Prostate gland (tissue), 2 donors: ENCODE data around the gene CASQ2. TPM values are rescaled to one million over a fixed set of nuclear protein-coding genes. Genes with fewer than 3 reads are reported as not detected.

Experiments used
- DNase-seq: peaks from one replicate; pipeline ENCODE4 v3.0.0-alpha.2; 2019; ENCODE audit warnings: low spot score
- H3K27ac ChIP-seq, 2 donors: fragments of 200-600 bp; sonication (generic); 2 replicates each; pipeline ENCODE4 v1.5.1; 2017 to 2019
- H3K27me3 ChIP-seq: fragments of 200-600 bp; sonication (generic); replicated peaks from 2 replicates; pipeline ENCODE4 v1.5.1; 2019; ENCODE audit not compliant: insufficient read depth
- H3K36me3 ChIP-seq, 2 donors: fragments of 200-600 bp; sonication (generic); 1 replicate in 1 of 2; 2 replicates in 1 of 2; pipeline versions ENCODE4 v1.5.1 to v1.8.1; 2017 to 2019
- H3K4me1 ChIP-seq: fragments of 200-600 bp; sonication (generic); replicated peaks from 2 replicates; pipeline ENCODE4 v1.5.1; 2019
- H3K4me3 ChIP-seq, 2 donors: fragments of 200-600 bp; sonication (generic); 2 replicates each; pipeline ENCODE4 v1.5.1; 2017 to 2019
- H3K9me3 ChIP-seq: fragments of 200-600 bp; sonication (generic); 2 replicates; pipeline ENCODE4 v1.5.1; 2017
- CTCF ChIP-seq, 4 experiments: fragments of 200-600 bp in 2 of 4; fragments of 450-650 bp in 2 of 4; sonication (generic) in 2 of 4; IDR thresholded peaks; 1 replicate in 3 of 4; 2 replicates in 1 of 4; pipeline ENCODE4 v1.5.1; 2016 to 2019; ENCODE audit warnings: antibody characterized with exemption in 4 of 4, mild to moderate bottlenecking in 2 of 4, moderate library complexity in 2 of 4
- POLR2A ChIP-seq: fragments of 450-650 bp; IDR thresholded peaks from one replicate; pipeline ENCODE4 v1.6.1; 2016; ENCODE audit warnings: antibody characterized with exemption, mild to moderate bottlenecking
- POLR2AphosphoS5 ChIP-seq: sonication (generic); formaldehyde crosslinking; IDR thresholded peaks from one replicate; pipeline ENCODE4 v1.6.1; 2017; ENCODE audit warnings: antibody characterized with exemption
- WGBS: methylation state at CpG from one replicate; pipeline ENCODE4 v1.1.5; 2018; 5-methylcytosine and 5-hydroxymethylcytosine counted together
- intact Hi-C: fragments of 100-400 bp; cut with DNase I; formaldehyde crosslinking; loops from one replicate; pipeline ENCODE4 v1.14.2; 2022
- total RNA-seq, 2 donors: library from RNA; depleted of rRNA; stranded (reverse); fragments of >200 nt; gene quantifications; one replicate each; pipeline ENCODE4 v1.1.0, GENCODE V29; 2016

CASQ2 gene
- total RNA-seq, 2 donors from 2014 or later: 6.4 to 6.6 TPM

DNA sequence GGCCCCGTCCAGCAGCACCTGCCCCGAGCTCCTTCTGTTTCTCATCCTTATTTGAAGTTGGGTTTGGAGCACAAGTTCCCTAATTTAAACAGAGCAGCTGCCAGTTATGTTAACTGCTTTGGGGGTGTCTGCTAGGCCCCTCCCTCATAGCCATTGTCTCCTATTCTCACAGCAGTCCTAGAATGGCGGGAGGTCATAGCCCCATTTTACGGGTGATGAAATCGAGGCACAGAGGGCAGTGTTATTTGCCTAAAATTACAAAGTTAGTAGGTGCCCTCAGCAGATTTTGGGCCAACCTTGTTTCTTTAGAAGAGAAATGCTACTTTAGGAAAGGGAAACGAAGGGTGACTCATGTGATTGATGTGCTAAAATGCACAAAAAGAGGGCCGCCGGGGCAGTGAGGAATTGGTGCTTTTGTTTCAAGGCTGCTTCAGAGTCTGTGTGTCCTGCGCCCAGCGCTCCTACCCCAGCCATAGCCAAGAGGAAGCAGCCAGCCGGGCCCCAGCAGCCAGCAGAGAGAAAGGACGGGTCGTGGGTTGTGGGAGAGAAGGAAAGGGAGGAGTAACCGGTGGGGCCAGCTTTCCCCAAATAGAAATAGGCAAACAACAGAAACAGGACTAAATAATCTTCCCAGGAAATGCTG, 113.7 kb downstream of the CASQ2 start:
- no peaks in the 10 kb centered on the region for H3K36me3 ChIP-seq
- WGBS: 31% methylated on average over 14 of the region's 14 CpGs
- H3K9me3 ChIP-seq: no peaks in the 10 kb centered on the region
- H3K4me3 ChIP-seq: no peak overlapping the region
- intact Hi-C loops: no loop called here
- DNase-seq: peak; percentile 58
- peak overlapping the region in 1 of 2 donors; percentile 32 for H3K27ac ChIP-seq
- H3K27me3 ChIP-seq: no peaks in the 10 kb centered on the region
- H3K4me1 ChIP-seq: peaks cover 13% of the 10 kb centered on the region
- no peak for TF ChIP-seq CTCF (IDR thresholded peaks at IDR 0.05)
- TF ChIP-seq POLR2A: no peak
- no peak for TF ChIP-seq POLR2AphosphoS5

- DNase-seq: no peak
- H3K4me3 ChIP-seq: no peak overlapping the region
- no peaks in the 10 kb centered on the region for H3K9me3 ChIP-seq
- WGBS: 90% methylated on average over 3 of the region's 3 CpGs
- H3K36me3 ChIP-seq: no peaks in the 10 kb centered on the region
- H3K27me3 ChIP-seq: no peaks in the 10 kb centered on the region
- no peak for TF ChIP-seq POLR2AphosphoS5
- TF ChIP-seq CTCF (IDR thresholded peaks at IDR 0.05): no peak
- TF ChIP-seq POLR2A: no peak
- H3K4me1 ChIP-seq: peaks cover 13% of the 10 kb centered on the region
- no peak overlapping the region for H3K27ac ChIP-seq
- intact Hi-C loops: no loop called here
Measured at GRCh38 chr1:115654125-115654524, 114.4 kb downstream of the CASQ2 start.

- TF ChIP-seq POLR2A (no peak), CTCF (IDR thresholded peaks at IDR 0.05) (no peak), POLR2AphosphoS5 (no peak)
- intact Hi-C loops: no loop called here
Measured at GRCh38 chr1:115652236-115652788, 116.2 kb downstream of the CASQ2 start.

GRCh38 chr1:115651391-115651790, 117.1 kb downstream of the CASQ2 start:
- H3K9me3 ChIP-seq: no peaks in the 10 kb centered on the region
- no peak overlapping the region for H3K27ac ChIP-seq
- no peaks in the 10 kb centered on the region for H3K36me3 ChIP-seq
- no peak overlapping the region for H3K4me3 ChIP-seq
- peaks cover 13% of the 10 kb centered on the region for H3K4me1 ChIP-seq
- no peak for DNase-seq
- TF ChIP-seq POLR2AphosphoS5 (no peak), POLR2A (no peak), CTCF (IDR thresholded peaks at IDR 0.05) (no peak)
- WGBS: 93% methylated on average over 8 of the region's 8 CpGs
- intact Hi-C loops: no loop called here
- H3K27me3 ChIP-seq: no peaks in the 10 kb centered on the region

More at GRCh38 chr1:115652236-115652788, 116.2 kb downstream of the CASQ2 start:
- Histone ChIP-seq H3K27ac (no peak overlapping the region), H3K27me3 (no peaks in the 10 kb centered on the region), H3K9me3 (no peaks in the 10 kb centered on the region), H3K4me1 (peaks cover 13% of the 10 kb centered on the region), H3K4me3 (no peak overlapping the region), H3K36me3 (no peaks in the 10 kb centered on the region)
- no peak for DNase-seq
- WGBS: 100% methylated on average over 2 of the region's 2 CpGs

GRCh38 chr1:115650961-115651360, 117.6 kb downstream of the CASQ2 start:
- Histone ChIP-seq H3K4me1 (peaks cover 13% of the 10 kb centered on the region), H3K9me3 (no peaks in the 10 kb centered on the region), H3K4me3 (no peak overlapping the region), H3K36me3 (no peaks in the 10 kb centered on the region), H3K27ac (no peak overlapping the region), H3K27me3 (no peaks in the 10 kb centered on the region)
- WGBS: 82% methylated on average over 3 of the region's 3 CpGs
- no peak for DNase-seq
- intact Hi-C loops: no loop called here
- TF ChIP-seq POLR2AphosphoS5 (no peak), CTCF (IDR thresholded peaks at IDR 0.05) (no peak)
